MM.1S (cell line): ENCODE results near the gene ALG9.

Experiments used
- DNase-seq: peaks from one replicate; pipeline ENCODE4 v3.0.0-alpha.2; 2015
- H2AFZ ChIP-seq: fragments of 300-600 bp; sonication (generic); 2 replicates; pipeline ENCODE4 v1.6.0; 2016; ENCODE audit warnings: antibody characterized with exemption, low read length
- H3F3A ChIP-seq: fragments of 300-600 bp; sonication (generic); 2 replicates; pipeline ENCODE4 v1.6.1; 2016; ENCODE audit warnings: mild to moderate bottlenecking, antibody characterized with exemption, low read length, moderate library complexity, mixed read lengths; ENCODE audit not compliant: insufficient read depth
- H3K27ac ChIP-seq: fragments of 300-600 bp; sonication (generic); 2 replicates; pipeline ENCODE4 v1.5.1; 2016; ENCODE audit warnings: mild to moderate bottlenecking, low read length
- H3K27me3 ChIP-seq: fragments of 300-600 bp; sonication (generic); replicated peaks from 2 replicates; pipeline ENCODE4 v1.6.0; 2016; ENCODE audit warnings: low read length; ENCODE audit not compliant: insufficient read depth
- H3K36me3 ChIP-seq: fragments of 300-600 bp; sonication (generic); replicated peaks from 2 replicates; pipeline ENCODE4 v1.6.1; 2016; ENCODE audit warnings: mild to moderate bottlenecking, low read length, mixed read lengths; ENCODE audit not compliant: insufficient read depth
- H3K4me1 ChIP-seq: fragments of 300-600 bp; sonication (generic); 2 replicates; pipeline ENCODE4 v1.6.1; 2016; ENCODE audit warnings: low read length, mixed read lengths
- H3K4me2 ChIP-seq: fragments of 300-600 bp; sonication (generic); 2 replicates; pipeline ENCODE4 v1.6.0; 2016; ENCODE audit warnings: low read depth, low read length
- H3K4me3 ChIP-seq: fragments of 300-600 bp; sonication (generic); 2 replicates; pipeline ENCODE4 v1.5.1; 2016; ENCODE audit warnings: low read length, mixed read lengths
- H3K79me2 ChIP-seq: fragments of 300-600 bp; sonication (generic); 2 replicates; pipeline ENCODE4 v1.6.1; 2016; ENCODE audit warnings: mixed run types, low read length, mixed read lengths
- H3K9ac ChIP-seq: fragments of 300-600 bp; sonication (generic); 2 replicates; pipeline ENCODE4 v1.6.1; 2016; ENCODE audit warnings: low read length, mixed read lengths
- H3K9me2 ChIP-seq: fragments of 300-600 bp; sonication (generic); replicated peaks from 2 replicates; pipeline ENCODE4 v1.6.1; 2016; ENCODE audit warnings: mild to moderate bottlenecking, low read length, mixed read lengths; ENCODE audit not compliant: insufficient read depth
- H3K9me3 ChIP-seq: fragments of 300-600 bp; sonication (generic); replicated peaks from 2 replicates; pipeline ENCODE4 v1.6.1; 2016; ENCODE audit warnings: mild to moderate bottlenecking, low read length, mixed read lengths; ENCODE audit not compliant: insufficient read depth
- H4K20me1 ChIP-seq: fragments of 300-600 bp; sonication (generic); 2 replicates; pipeline ENCODE4 v1.6.1; 2016; ENCODE audit warnings: mild to moderate bottlenecking, low read length, moderate library complexity, mixed read lengths; ENCODE audit not compliant: insufficient read depth
- CTCF ChIP-seq: fragments of 300-600 bp; sonication (generic); IDR thresholded peaks from 2 replicates; pipeline ENCODE4 v1.5.1; 2016; ENCODE audit warnings: antibody characterized with exemption, low read length, mixed read lengths
- EZH2 ChIP-seq: fragments of 300-600 bp; sonication (generic); optimal IDR thresholded peaks from 2 replicates; pipeline ENCODE3; 2017; ENCODE audit warnings: low read depth, mild to moderate bottlenecking, antibody characterized with exemption, low read length, mixed read lengths
- EZH2phosphoT487 ChIP-seq: fragments of 300-600 bp; sonication (generic); IDR thresholded peaks from 2 replicates; pipeline ENCODE4 v1.6.1; 2018; ENCODE audit warnings: antibody characterized with exemption, low read length

Gene ALG9

GRCh38 chr11:111811445-111811844 lies 59.9 kb downstream of the ALG9 start:
- Histone ChIP-seq H3K4me1 (no peaks in the 10 kb centered on the region), H3K27ac (no peak overlapping the region), H2AFZ (no peak overlapping the region), H3F3A (no peaks in the 10 kb centered on the region), H3K9ac (no peak overlapping the region), H3K9me2 (no peaks in the 10 kb centered on the region), H3K79me2 (no peaks in the 10 kb centered on the region), H3K9me3 (no peaks in the 10 kb centered on the region), H4K20me1 (no peaks in the 10 kb centered on the region), H3K36me3 (no peaks in the 10 kb centered on the region), H3K4me3 (no peak overlapping the region), H3K27me3 (no peaks in the 10 kb centered on the region), H3K4me2 (no peak overlapping the region)
- no peak for DNase-seq
- no peak for TF ChIP-seq EZH2
- no peak for TF ChIP-seq EZH2phosphoT487
- no peak for TF ChIP-seq CTCF

- H3F3A ChIP-seq: no peaks in the 10 kb centered on the region
- H4K20me1 ChIP-seq: no peaks in the 10 kb centered on the region
- H3K27ac ChIP-seq: no peak overlapping the region
- H3K9ac ChIP-seq: no peak overlapping the region
- no peak for DNase-seq
- H2AFZ ChIP-seq: no peak overlapping the region
- no peak for TF ChIP-seq EZH2
- H3K4me3 ChIP-seq: no peak overlapping the region
- no peak overlapping the region for H3K4me2 ChIP-seq
- no peaks in the 10 kb centered on the region for H3K79me2 ChIP-seq
- H3K36me3 ChIP-seq: no peaks in the 10 kb centered on the region
- no peaks in the 10 kb centered on the region for H3K4me1 ChIP-seq
- H3K9me2 ChIP-seq: no peaks in the 10 kb centered on the region
- no peaks in the 10 kb centered on the region for H3K27me3 ChIP-seq
- no peaks in the 10 kb centered on the region for H3K9me3 ChIP-seq
These were observed 62.5 kb downstream of the ALG9 start for GRCh38 chr11:111808834-111809233.

GRCh38 chr11:111808063-111808588 lies 63.3 kb downstream of the ALG9 start:
- TF ChIP-seq CTCF (no peak), EZH2phosphoT487 (no peak), EZH2 (no peak)
- no peaks in the 10 kb centered on the region for H4K20me1 ChIP-seq
- H3K79me2 ChIP-seq: no peaks in the 10 kb centered on the region
- no peaks in the 10 kb centered on the region for H3K36me3 ChIP-seq
- no peak overlapping the region for H3K4me2 ChIP-seq
- no peaks in the 10 kb centered on the region for H3K4me1 ChIP-seq
- no peak for DNase-seq
- H2AFZ ChIP-seq: no peak overlapping the region
- H3K9me2 ChIP-seq: no peaks in the 10 kb centered on the region
- no peaks in the 10 kb centered on the region for H3K27me3 ChIP-seq
- no peak overlapping the region for H3K27ac ChIP-seq
- no peak overlapping the region for H3K4me3 ChIP-seq
- H3F3A ChIP-seq: no peaks in the 10 kb centered on the region
- H3K9ac ChIP-seq: no peak overlapping the region
- no peaks in the 10 kb centered on the region for H3K9me3 ChIP-seq

GRCh38 chr11:111807076-111807475 lies 64.3 kb downstream of the ALG9 start:
- no peaks in the 10 kb centered on the region for H4K20me1 ChIP-seq
- no peaks in the 10 kb centered on the region for H3K36me3 ChIP-seq
- no peak overlapping the region for H2AFZ ChIP-seq
- no peaks in the 10 kb centered on the region for H3K4me1 ChIP-seq
- no peak for TF ChIP-seq CTCF
- no peak for TF ChIP-seq EZH2
- no peak for TF ChIP-seq EZH2phosphoT487
- no peaks in the 10 kb centered on the region for H3K79me2 ChIP-seq
- H3K4me3 ChIP-seq: no peak overlapping the region
- H3K9me3 ChIP-seq: no peaks in the 10 kb centered on the region
- no peak overlapping the region for H3K9ac ChIP-seq
- DNase-seq: no peak
- no peak overlapping the region for H3K4me2 ChIP-seq
- no peaks in the 10 kb centered on the region for H3K9me2 ChIP-seq
- H3F3A ChIP-seq: no peaks in the 10 kb centered on the region
- H3K27me3 ChIP-seq: no peaks in the 10 kb centered on the region
- H3K27ac ChIP-seq: no peak overlapping the region
